Mesothelial cell of epicardium (in vitro differentiated cells): ENCODE measurements around the gene ACP6. TPM values are rescaled to one million over a fixed set of nuclear protein-coding genes. Genes with fewer than 3 reads are reported as not detected.

Experiments used
- DNase-seq, 2 experiments: peaks; one replicate each; pipeline ENCODE4 v3.0.0; 2021; ENCODE audit warnings: low spot score in 2 of 2; ENCODE audit not compliant: unreplicated experiment in 2 of 2
- H3K27ac Mint-ChIP-seq: 2 replicates; pipeline ENCODE4 v1.8.0; 2021; ENCODE audit warnings: mixed read lengths
- H3K27me3 Mint-ChIP-seq: 2 replicates; pipeline ENCODE4 v1.8.0; 2021; ENCODE audit warnings: low read depth, mixed read lengths
- H3K36me3 Mint-ChIP-seq: 2 replicates; pipeline ENCODE4 v1.8.0; 2021; ENCODE audit warnings: mixed read lengths
- H3K4me1 Mint-ChIP-seq: 2 replicates; pipeline ENCODE4 v1.8.0; 2021; ENCODE audit warnings: mixed read lengths
- H3K4me3 Mint-ChIP-seq: 2 replicates; pipeline ENCODE4 v1.8.0; 2021; ENCODE audit warnings: mild to moderate bottlenecking, moderate library complexity, mixed read lengths
- H3K9me3 Mint-ChIP-seq: 2 replicates; pipeline ENCODE4 v1.8.0; 2021; ENCODE audit warnings: mixed read lengths
- total RNA-seq: library from RNA; stranded (reverse); gene quantifications from 3 replicates; pipeline ENCODE4 v1.2.1, GENCODE V29; 2021
- TF ChIP-seq, protein P1 (sequence below): fragments of 200-600 bp; sonication (generic); IDR thresholded peaks from one replicate; pipeline ENCODE4 v1.5.0; 2021; ENCODE audit warnings: antibody characterized with exemption; ENCODE audit not compliant: unreplicated experiment

ACP6 gene
- total RNA-seq, 1 donor from 2014 or later, result 23.1 TPM

DNA sequence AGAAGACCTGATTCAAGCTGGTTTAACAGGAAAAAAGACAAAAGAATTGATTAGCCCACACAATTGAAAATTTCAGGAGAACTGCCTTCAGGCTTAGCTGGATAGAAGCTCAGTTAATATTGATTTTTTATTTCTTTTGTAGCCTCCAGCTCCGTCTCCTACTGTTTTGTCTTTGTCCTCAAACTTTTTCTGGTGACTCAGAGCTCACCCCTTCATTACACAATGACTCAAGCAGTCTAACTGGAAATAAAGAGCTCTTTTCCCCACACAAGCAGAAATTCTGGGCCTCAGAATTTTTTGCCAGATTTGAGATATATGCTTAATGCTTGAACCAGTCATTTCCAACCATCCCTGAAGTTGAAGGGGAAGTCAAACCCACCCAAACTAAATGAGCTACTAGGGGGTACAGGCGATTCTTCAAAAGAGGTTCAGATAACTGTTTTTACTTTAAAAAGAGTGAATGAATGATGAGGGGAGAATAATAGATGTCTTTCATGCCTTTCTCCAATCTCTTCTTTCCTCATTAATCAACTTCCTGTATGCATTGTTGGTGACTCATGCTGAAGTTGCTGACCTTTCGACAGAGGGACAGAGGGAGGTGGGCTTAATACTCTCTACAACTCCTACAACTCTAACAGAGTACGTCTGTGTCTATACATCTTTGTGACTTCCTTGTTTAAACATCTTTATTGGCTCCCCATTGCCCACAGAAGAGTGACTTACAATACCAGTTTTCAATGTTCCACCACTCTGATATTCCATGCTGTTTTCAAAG lies 6.2 kb upstream of the ACP6 start:
- no peaks in the 10 kb centered on the region for H3K4me1 Mint-ChIP-seq
- no peak overlapping the region for H3K4me3 Mint-ChIP-seq
- H3K36me3 Mint-ChIP-seq, result no peaks in the 10 kb centered on the region
- TF ChIP-seq, protein P1, sequence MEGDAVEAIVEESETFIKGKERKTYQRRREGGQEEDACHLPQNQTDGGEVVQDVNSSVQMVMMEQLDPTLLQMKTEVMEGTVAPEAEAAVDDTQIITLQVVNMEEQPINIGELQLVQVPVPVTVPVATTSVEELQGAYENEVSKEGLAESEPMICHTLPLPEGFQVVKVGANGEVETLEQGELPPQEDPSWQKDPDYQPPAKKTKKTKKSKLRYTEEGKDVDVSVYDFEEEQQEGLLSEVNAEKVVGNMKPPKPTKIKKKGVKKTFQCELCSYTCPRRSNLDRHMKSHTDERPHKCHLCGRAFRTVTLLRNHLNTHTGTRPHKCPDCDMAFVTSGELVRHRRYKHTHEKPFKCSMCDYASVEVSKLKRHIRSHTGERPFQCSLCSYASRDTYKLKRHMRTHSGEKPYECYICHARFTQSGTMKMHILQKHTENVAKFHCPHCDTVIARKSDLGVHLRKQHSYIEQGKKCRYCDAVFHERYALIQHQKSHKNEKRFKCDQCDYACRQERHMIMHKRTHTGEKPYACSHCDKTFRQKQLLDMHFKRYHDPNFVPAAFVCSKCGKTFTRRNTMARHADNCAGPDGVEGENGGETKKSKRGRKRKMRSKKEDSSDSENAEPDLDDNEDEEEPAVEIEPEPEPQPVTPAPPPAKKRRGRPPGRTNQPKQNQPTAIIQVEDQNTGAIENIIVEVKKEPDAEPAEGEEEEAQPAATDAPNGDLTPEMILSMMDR, result no peak
- H3K9me3 Mint-ChIP-seq, result peaks cover 35% of the 10 kb centered on the region
- no peak for DNase-seq
- H3K27ac Mint-ChIP-seq, result no peak overlapping the region
- no peaks in the 10 kb centered on the region for H3K27me3 Mint-ChIP-seq

DNA sequence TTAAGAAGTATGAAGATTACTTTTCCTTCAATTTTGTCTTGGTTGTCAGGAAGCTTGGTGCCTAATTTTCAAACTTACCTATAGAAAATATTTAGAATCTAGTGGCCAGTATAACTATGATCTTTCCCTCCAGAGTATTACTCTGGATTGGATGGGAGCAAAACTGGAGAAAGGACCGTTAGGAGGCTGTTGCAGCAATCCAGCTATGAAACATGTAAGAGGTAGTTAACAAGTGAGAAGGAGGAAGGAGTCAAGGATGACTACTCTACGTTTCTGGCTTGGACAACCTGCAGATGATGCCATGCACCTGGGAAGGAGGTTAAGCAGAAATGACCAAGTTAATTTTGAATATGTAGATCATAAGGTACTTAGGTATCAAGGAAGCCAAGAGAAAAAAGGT lies 3.5 kb upstream of the ACP6 start:
- Mint-ChIP-seq H3K4me1 (peaks cover 12% of the 10 kb centered on the region), H3K27ac (no peak overlapping the region), H3K36me3 (no peaks in the 10 kb centered on the region), H3K27me3 (no peaks in the 10 kb centered on the region), H3K4me3 (no peak overlapping the region), H3K9me3 (peaks cover 23% of the 10 kb centered on the region)
- TF ChIP-seq, protein P1, result no peak
- no peak for DNase-seq

DNA sequence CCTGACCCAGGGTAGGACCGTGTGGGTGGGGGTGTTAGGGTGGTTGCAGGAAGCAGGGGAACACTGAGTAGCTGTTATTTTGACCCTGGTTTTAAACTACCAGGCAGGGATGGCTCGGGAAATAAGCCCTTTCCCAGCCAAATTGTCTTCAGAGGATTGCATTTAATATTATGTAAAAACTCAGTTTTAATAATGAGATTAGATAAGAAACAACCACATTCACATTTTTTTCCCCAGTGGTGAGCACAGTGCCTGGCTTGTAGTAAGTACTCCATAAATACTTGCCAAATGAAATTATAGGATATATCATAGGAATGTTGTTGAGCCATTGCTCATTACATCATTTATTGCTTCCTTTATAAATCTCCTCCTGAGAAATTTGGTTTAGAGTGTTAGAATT lies 3.1 kb upstream of the ACP6 start:
- peaks cover 19% of the 10 kb centered on the region for H3K9me3 Mint-ChIP-seq
- no peak overlapping the region for H3K27ac Mint-ChIP-seq
- DNase-seq, result no peak
- TF ChIP-seq, protein P1, result no peak
- H3K4me3 Mint-ChIP-seq, result no peak overlapping the region
- H3K27me3 Mint-ChIP-seq, result no peaks in the 10 kb centered on the region
- H3K36me3 Mint-ChIP-seq, result no peaks in the 10 kb centered on the region
- H3K4me1 Mint-ChIP-seq, result peaks cover 16% of the 10 kb centered on the region

DNA sequence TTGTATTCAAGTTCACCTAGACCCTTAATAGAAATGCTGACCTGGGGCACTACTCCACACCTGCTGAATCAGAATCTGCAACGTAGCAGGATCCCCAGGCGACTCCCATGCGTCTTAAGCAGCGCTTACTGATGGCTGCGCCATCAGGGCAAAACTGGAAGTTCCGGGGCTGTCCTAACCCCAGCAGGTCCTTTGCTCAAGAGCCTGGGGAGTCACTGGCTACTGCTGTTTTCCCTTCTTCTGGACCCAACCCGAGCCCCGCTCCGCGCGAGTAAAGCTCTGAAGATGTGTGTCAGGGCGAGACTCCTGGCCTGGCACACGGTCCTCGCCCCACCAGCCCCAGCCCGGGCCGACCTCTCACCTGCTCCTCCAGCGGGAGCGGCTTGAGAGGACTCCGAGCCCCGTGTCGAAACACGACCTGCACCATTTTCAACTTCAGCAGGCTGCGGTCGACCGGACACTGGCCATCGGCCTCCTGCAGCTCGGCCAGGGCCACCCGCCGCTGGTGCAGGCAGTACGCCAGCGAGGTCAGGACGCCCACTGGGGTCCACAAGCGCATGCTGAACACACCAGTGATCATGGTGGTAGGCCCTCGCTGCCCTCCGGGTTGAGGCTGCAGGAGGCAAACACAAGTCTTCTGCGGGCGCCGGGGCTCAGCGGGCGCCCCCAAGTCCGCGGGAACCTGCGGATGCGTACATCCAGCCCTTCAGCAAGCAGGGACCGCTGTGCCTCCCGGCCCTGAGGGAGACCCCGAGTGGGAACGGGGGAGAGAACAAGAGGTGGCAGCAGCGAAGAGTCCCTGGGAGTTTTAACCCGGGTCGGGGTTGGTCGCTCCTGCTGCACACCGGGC lies 630 bp downstream of the ACP6 start:
- Mint-ChIP-seq H3K9me3 (no peaks in the 10 kb centered on the region), H3K36me3 (peaks cover 5% of the 10 kb centered on the region), H3K4me3 (peak overlapping the region; percentile 87), H3K27me3 (no peaks in the 10 kb centered on the region), H3K27ac (peak overlapping the region; percentile 95), H3K4me1 (peaks cover 20% of the 10 kb centered on the region)
- TF ChIP-seq, protein P1, result no peak
- DNase-seq, result peak; percentile 23 to 45

DNA sequence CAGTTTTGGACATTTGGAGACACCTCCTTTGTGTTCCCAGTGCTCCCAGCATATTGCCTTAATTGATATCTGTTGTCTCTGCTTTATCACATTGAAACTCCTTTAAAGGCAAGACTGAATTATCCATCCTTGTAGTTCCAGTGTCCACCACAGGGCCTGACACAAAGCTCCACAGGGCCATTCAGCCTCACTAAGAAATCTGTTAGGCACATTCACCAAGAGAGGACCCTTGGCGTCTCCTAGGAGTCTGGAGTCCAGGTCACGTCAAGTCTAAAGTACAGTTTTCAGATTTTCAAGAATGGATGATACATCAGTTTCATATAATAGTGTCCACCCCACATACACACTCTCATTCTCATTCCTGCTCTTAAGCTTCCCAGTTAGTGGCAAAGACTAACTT lies 4.8 kb downstream of the ACP6 start:
- Mint-ChIP-seq H3K27ac (no peak overlapping the region), H3K4me1 (peaks cover 16% of the 10 kb centered on the region), H3K36me3 (peaks cover 38% of the 10 kb centered on the region), H3K4me3 (no peak overlapping the region), H3K27me3 (no peaks in the 10 kb centered on the region), H3K9me3 (peaks cover 32% of the 10 kb centered on the region)
- no peak for DNase-seq
- TF ChIP-seq, protein P1, result peak; percentile 36
